Hematopoietic multipotent progenitor cell treated with erythropoietin and hydrocortisone succinate and interleukin-3 and kit ligand, for 4 days (in vitro differentiated cells): ENCODE results near the gene NFATC2IP.
"Not testable (repeated sequence)": the region's sequence is repeated elsewhere in the genome, so short reads cannot be mapped to it uniquely, and the experiment has no call there.

ENCODE experiments used
- DNase-seq: peaks from one replicate; pipeline ENCODE4 v3.0.0-alpha.2; 2015

Gene NFATC2IP

DNA sequence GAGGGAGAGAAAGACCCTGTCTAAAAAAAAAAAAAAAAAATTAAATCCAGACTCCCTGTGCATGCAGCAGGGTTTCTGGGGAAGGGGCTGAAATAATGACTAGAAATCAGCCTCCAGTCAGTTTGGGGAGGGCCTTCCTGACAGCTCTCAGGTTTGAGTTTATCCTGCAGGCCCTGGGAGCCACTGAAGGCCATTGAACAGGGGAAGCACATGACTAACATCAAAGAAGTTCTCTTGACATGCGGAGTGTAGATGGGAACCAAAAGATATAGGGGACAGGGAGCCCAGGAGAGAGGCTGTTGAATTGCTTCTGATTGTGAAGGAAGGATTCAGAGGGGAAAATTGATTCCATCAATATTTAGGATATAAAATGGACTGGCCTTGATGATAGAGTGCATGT lies 22.9 kb upstream of the NFATC2IP start:
- no peak for DNase-seq

DNA sequence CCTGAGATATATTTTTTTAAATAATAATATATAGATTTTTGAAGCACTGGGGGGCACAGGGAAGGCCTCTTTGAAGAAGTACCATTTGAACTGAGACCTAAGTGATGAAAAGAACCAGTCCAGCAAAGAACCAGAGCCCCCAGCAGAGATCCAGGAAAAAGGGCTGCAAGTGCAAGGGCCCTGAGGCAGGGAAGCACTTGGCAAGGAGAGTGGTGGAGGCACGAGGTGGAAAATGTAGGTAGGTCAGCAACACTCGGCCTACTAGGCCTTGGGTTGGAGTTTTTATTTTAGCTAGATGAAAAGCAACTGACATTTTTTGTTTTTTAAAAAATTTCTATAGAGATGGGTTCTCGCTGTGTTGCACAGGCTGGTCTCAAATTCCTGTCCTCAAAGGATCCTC lies 20.5 kb upstream of the NFATC2IP start:
- DNase-seq = no peak

DNA sequence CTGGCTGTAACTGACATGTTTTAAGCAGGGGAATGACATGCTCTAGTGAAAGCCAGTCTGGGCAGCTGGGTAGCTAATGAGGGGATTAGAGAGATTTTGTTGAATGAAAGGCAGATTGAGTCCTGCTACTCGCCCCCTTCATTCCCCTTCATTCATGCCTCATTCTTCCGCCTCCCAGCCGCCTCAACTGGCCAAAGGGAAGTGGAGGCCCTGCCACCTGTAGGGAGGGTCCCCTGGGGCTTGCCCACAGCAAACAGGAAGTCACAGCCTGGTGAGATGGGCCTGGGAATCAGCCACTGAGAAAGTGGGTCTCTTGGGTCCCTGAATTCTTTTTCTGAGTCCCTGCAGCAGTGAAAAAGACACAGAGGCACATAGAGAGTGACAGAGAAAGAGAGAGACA lies 20.1 kb upstream of the NFATC2IP start:
- peak; percentile 52 for DNase-seq

DNA sequence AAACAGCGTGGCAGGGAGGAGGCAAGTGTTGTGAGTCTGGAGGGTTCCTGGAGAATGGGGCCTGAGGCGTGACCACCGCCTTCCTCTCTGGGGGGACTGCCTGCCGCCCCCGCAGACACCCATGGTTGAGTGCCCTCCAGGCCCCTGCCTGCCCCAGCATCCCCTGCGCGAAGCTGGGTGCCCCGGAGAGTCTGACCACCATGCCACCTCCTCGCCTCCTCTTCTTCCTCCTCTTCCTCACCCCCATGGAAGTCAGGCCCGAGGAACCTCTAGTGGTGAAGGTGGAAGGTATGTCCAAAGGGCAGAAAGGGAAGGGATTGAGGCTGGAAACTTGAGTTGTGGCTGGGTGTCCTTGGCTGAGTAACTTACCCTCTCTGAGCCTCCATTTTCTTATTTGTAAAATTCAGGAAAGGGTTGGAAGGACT lies 18.9 kb upstream of the NFATC2IP start, which contains the start of gene CD19:
Gene CD19 (plus strand): TSS at position 171 of the 425 bp plus-strand sequence. CDS start 30 bp downstream, at position 201.
- no peak for DNase-seq

DNA sequence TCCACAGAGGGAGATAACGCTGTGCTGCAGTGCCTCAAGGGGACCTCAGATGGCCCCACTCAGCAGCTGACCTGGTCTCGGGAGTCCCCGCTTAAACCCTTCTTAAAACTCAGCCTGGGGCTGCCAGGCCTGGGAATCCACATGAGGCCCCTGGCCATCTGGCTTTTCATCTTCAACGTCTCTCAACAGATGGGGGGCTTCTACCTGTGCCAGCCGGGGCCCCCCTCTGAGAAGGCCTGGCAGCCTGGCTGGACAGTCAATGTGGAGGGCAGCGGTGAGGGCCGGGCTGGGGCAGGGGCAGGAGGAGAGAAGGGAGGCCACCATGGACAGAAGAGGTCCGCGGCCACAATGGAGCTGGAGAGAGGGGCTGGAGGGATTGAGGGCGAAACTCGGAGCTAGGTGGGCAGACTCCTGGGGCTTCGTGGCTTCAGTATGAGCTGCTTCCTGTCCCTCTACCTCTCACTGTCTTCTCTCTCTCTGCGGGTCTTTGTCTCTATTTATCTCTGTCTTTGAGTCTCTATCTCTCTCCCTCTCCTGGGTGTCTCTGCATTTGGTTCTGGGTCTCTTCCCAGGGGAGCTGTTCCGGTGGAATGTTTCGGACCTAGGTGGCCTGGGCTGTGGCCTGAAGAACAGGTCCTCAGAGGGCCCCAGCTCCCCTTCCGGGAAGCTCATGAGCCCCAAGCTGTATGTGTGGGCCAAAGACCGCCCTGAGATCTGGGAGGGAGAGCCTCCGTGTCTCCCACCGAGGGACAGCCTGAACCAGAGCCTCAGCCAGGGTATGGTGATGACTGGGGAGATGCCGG lies 18.2 kb upstream of the NFATC2IP start:
- DNase-seq = no peak

DNA sequence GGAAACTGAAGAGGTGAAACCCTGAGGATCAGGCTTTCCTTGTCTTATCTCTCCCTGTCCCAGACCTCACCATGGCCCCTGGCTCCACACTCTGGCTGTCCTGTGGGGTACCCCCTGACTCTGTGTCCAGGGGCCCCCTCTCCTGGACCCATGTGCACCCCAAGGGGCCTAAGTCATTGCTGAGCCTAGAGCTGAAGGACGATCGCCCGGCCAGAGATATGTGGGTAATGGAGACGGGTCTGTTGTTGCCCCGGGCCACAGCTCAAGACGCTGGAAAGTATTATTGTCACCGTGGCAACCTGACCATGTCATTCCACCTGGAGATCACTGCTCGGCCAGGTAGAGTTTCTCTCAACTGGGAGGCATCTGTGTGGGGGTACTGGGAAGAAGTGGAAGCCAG lies 17.6 kb upstream of the NFATC2IP start:
- no peak for DNase-seq

DNA sequence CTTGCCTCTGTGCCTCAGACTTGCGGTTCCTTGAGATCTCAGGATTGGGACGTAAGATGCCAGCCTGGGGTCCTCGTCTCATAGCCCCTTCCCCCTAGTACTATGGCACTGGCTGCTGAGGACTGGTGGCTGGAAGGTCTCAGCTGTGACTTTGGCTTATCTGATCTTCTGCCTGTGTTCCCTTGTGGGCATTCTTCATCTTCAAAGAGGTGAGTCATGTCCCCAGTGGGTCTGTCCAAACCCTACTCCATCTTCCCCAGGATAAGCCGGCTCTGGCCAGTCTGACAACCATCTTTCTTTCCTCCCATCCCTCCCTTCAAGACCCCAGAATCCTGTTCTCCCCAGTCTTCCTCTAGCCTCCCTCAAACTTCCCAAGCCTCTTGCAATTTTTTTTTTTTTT lies 15.4 kb upstream of the NFATC2IP start:
- DNase-seq = peak; percentile 30

DNA sequence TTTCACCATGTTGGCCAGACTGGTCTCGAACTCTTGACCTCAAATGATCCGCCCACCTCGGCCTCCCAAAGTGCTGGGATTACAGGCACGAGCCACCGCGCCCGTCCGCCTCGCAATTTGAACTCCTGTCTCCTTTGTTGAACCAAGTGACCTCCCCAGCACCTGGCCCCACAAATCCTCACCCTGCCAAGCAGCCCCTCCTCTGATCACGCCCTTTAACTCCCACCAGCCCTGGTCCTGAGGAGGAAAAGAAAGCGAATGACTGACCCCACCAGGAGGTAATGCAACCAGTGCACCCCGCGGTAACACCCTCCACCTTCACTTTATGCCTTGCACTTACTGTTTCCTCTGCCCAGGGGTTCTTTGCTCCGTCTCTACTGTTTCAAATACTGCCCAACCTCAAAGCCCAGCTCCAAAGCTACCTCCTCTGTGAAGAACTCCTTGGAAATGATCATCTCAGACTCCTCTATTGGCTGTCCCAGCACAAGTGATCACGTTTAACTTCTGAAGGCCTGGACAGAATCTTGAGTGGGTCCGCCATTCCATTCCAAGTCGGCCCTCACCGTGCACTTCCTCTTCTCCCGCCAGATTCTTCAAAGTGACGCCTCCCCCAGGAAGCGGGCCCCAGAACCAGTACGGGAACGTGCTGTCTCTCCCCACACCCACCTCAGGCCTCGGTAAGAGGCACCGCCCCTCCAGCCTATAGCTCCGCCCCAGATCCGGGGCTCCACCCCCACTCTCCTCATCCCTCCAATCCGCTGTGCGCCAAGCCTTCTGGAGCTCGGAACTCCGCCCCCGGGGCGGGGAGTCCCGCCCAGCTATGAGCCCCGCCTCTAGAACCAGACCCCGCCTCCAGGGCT lies 14.6 kb upstream of the NFATC2IP start:
- DNase-seq = peak; percentile 96

DNA sequence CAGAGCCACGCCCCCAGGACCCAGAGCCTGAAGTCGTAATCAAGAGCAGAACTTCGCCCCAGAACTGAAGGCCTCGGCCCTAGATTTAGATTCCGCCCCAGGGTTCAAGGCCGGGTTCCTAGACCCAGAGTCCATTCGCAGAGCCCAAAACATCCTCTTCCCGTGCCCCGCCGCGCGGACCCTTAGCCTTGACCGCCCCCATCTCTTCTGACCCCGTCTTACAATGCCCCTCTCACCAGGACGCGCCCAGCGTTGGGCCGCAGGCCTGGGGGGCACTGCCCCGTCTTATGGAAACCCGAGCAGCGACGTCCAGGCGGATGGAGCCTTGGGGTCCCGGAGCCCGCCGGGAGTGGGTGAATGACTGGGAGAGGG lies 14.0 kb upstream of the NFATC2IP start:
- DNase-seq = no peak

DNA sequence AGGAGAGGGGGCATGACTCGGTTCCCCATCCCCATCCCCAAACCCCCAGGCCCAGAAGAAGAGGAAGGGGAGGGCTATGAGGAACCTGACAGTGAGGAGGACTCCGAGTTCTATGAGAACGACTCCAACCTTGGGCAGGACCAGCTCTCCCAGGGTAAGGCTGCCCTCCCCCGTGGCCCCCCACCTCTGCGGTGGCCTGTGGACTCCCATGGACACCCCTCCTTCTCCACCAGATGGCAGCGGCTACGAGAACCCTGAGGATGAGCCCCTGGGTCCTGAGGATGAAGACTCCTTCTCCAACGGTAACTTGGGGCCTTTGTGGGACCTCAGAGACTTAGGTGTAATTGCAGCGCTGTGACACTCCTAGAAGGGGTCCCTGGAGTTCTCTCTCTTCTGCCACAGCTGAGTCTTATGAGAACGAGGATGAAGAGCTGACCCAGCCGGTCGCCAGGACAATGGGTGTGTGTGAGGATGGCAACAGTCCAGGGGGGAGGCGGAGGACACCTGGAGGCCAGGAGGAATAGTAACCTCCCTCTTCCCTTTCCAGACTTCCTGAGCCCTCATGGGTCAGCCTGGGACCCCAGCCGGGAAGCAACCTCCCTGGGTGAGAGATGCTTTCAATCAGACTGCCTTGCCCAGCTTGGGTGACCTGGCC lies 13.4 kb upstream of the NFATC2IP start:
- peak; percentile 42 for DNase-seq

DNA sequence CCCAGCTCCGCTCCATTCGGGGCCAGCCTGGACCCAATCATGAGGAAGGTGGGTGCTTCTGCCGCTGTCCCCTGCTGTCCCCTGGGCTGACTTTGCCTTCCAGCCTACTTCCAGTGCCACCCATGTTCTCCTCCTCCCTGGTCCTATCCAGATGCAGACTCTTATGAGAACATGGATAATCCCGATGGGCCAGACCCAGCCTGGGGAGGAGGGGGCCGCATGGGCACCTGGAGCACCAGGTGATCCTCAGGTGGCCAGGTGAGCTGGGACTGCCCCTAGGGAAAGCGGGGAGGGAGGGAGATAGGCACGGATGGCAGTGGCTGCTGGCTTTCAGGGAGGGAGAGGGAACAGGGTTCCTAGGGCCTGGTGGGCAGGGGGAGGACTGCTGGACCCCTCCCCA lies 12.0 kb upstream of the NFATC2IP start:
- no peak for DNase-seq

DNA sequence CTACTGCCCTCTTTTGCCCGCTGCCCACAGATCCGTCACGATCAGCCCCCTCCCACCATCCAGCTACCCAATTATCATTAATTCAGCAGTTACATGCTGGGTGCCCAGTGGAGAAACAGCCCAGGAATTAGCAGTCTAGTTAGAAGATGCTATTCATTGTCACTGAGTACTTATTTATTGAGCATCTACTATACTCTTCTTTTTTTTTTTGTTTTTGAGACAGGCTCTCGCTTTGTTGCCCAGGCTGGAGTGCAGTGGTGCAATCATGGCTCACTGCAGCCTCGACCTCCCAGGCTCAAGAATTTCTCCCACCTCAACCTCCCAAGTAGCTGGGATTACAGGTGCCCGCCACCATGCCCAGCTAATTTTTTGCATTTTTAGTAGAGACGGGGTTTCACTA lies 10.9 kb upstream of the NFATC2IP start:
- not testable (repeated sequence) for DNase-seq

DNA sequence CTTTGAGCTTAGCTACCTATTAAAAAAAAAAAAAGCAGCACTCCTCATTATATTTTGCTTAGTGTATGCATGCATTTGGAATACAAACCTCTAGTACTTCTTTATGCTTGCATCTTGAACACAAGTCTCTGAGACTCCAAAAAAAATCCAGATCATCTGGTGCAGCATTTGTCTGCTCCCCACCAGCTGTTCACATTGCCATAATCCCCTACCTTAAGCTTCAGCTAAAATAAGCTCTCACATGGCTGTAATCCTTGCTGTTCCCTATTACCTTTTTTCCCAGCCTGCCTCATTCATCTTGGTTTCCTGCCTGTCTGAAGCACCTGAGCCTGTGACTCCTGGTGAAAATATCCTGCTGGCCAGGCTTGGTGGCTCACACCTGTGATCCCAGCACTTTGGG lies 7.5 kb upstream of the NFATC2IP start:
- DNase-seq = no peak

DNA sequence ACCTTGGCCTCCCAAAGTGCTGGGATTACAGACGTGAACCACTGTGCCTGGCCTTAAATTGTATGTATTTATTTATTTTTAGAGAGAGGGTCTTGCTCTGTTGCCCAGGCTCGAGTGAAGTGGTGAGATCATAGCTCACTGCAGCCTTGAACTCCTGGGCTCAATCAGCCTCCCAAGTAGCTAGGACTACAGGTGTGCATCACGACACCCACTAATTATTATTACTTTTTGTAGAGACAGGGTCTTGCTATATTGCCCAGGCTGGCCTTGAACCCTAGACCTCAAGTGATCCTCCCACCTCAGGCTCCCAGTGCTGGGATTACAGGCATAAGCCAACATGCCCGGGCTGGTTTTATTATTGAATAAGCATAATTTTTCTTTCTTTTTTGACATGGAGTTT lies 4.1 kb upstream of the NFATC2IP start:
- no peak for DNase-seq

DNA sequence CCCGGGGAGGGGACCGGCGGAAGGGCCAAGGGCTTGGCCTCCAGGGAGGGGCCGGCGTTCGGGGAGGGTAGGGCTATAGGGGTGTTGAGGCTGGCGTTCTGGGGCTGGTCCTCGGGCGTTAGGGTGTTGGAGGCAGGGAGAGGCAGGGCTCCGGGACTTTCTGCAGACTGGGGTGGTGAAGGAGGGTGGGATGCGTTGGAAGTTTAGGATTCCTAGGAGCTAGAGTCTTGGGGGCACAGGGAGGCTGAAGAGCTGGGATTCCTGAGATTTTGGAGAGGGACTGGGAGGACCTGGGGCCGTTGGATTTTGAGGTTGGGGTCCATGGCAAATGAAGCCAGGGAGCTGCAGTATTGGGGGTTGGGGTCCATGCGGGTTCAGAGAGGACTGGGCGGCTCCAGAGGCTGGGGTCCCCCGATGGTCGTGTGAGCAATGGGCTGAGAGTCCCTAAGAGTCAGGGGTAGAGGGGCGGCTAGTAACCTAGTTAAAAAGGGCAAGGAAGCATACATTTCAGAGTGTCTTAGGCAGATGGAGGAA lies 740 bp downstream of the NFATC2IP start:
- DNase-seq = peak; percentile 71

DNA sequence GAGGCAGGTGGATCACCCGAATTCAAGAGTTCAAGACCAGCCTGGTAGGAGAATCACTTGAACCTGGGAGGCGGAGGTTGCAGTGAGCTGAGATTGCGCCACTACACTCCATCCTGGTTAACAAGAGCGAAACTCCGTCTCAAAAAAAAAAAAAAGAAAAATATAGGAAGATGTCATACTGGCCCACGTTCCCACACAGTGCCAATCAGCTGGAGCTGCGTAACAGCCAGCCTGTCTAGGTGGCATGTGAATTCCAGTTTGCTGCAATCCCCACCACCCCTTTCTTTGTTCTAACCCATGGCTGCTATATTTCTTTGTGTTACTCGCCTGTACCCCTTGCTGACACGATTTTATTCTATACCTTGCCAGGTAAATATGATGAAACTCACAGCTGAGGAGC lies 7.5 kb downstream of the NFATC2IP start:
- DNase-seq = no peak

DNA sequence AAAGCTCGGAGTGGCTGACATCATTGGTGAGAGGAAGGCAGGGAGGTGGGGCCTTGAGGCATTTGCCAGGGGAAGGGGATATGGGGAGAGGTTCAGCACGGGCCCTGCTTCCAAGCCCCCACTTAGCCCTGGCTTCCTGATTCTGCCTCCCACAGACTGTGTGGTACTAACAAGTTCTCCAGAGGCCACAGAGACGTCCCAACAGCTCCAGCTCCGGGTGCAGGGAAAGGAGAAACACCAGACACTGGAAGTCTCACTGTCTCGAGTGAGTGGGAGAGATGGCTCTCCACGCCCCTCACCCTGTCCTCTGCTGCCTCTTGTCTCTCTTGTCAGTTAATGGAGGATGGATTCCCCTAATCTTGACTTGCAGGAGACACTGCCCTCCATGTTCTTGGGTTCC lies 8.1 kb downstream of the NFATC2IP start:
- no peak for DNase-seq

DNA sequence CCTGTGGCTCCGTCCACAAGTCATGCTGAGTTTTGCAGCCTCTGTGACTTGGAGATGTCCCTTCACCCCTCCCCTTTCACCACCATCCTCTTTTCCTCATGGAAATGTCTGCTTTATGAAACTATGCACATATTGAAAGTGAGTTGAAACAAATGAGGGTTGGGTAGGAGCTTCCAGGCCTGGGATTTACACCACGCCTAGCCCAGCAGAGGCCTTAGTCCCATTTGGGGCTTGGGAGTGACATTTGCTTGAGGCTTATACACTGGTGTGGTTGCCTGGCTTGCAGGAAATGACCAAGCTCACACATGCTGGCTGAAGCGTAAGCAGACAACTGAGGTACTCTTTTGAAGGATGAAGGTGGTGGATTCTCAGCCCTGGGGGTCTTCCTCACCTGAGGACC lies 13.3 kb downstream of the NFATC2IP start:
- no peak for DNase-seq

DNA sequence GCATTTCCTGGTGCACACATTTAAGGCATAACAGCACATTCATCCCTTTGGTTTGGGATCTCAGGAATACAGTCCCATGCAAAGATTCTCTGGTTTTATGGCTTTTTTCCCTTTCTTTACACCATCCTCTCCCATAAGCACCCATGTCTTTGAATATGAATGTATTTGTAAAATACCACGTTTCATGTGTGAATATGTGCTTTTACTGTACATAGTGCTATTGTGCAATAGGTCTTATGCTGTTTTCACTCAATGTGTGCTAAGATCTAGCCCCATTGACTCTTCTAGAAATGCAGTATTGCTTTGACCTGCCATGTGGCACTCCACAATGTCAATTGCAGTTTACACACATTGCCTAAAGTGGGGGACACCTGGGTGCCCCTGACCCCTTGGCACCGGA lies 13.8 kb downstream of the NFATC2IP start:
- no peak for DNase-seq

DNA sequence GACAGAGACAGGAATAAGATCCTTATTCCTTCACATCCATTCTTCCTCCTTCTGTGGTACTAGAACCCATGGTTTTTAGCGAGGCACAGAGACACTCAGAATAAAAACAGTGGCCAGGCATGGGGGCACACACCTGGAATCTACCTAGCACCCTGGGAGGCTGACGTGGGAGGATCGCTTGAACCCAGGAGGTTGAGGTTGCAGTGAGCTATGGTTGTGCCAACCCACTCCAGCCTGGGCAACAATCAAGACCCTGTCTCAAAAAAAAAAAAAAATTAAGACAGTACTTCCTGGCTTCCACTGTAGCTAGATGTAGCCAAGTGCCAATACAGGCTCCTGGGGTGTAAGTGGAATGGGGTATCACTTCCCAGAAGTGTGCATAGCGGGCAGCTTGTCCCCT lies 16.4 kb downstream of the NFATC2IP start:
- DNase-seq = no peak

DNA sequence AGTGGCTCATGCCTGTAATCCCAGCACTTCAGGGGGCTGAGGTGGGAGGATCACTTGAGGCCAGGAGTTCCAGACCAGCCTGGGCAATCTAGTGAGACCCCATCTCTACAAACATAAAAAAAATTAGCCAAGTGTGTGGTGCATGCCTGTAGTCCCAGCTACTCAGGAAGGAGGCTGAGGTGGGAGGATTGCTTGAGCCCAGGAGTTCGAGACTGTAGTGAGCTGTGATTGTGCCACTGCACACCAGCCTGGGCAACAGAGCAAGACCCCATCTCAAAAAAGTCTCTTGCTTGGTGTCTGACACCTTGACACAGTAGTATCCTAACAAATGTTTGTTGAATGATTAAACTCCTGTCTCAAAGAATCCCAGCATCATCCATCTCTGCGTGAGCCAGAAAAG lies 19.0 kb downstream of the NFATC2IP start:
- DNase-seq = not testable (repeated sequence)

DNA sequence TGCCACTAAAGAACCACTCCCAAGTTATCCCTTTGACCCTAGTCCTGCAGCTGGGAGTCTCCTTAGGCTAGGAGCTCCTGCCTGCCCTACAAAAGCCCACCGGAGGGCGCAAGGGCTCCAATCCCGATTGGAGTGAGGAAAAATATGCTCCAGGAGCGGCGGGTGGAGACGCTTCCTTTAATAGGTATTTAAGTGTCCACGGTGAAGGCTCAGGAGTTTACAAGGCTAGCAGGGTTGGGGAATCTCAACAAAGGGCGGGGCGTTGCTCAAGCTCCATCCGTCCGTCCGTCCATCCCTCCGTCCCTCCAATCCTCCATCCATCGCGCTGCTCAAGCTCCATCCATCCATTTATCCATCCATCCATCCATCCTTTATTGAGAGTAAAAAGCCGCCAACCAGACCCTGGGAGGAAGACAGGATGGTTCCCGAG lies 23.3 kb downstream of the NFATC2IP start:
- peak; percentile 65 for DNase-seq

DNA sequence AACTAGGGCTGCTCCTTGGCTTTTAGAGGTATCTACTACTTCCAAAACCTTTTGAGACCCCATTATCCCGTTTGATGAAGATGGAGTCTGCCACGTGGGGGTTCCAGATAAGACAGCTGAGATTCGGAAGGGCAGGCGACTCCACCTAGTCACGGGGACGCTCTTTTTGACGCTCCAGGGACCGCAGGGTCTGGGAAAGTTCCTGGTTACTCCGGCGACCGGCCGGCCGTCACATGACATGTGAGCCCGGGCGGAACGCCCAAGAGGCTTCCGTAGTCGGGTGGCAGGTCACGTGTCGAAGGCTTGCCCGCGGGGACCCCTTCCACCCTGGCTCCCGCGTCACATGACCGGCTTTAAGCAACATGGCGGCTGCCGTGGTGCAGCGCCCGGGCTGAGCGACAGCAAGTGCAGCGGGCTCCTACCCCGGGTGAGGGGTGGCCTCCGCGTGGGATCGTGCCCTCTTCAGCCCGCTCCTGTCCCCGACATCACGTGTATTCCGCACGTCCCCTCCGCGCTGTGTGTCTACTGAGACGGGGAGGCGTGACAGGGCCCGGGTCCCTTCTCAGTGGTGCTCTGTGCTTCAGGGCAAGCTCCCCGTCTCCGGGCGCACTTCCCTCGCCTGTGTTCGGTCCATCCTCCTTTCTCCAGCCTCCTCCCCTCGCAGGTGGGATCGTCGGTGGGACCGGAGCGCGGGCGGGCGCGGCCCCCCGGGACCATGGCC lies 23.9 kb downstream of the NFATC2IP start, which contains the start of gene SPNS1:
Gene SPNS1 (plus strand): TSS at position 342 of the 721 bp plus-strand sequence. CDS start 374 bp downstream, at position 716.
- peak; percentile 99 for DNase-seq
